ENCODE data around the gene PRPF8. TPM values are rescaled to one million over a fixed set of nuclear protein-coding genes. Genes with fewer than 3 reads are reported as not detected.

PRPF8 gene
- total RNA-seq, 4 donors from 2014 or later = 123 to 413 (median 243) TPM

- intact Hi-C loops (cut with DNase I; ENCODE audit: low total_unique reads) = loop anchor here (5.0 kb wide), 1 partner anchor 68 kb away; no protein-coding TSS in a partner anchor
- H3K27me3 ChIP-seq = no peaks in the 10 kb centered on the region
- no peaks in the 10 kb centered on the region for H3K9me3 ChIP-seq
- H3K36me3 ChIP-seq = no peaks in the 10 kb centered on the region
- TF ChIP-seq POLR2A (IDR thresholded peaks at IDR 0.05) = peak in 1 of 2 donors; percentile 22
- no peak for TF ChIP-seq CTCF (IDR thresholded peaks at IDR 0.05)
- peak; percentile 70 to 78 for DNase-seq
- H3K4me1 ChIP-seq = peaks cover 0 to 13% of the 10 kb centered on the region in 2 donors
- H3K4me3 ChIP-seq = peak within 1 kb of the TSS; percentile 58 to 73
- H3K27ac ChIP-seq = peak within 1 kb of the TSS; percentile 97 to 100
These were observed 34.7 kb downstream of the PRPF8 start, which contains the start of gene RILP for GRCh38 chr17:1649844-1650501. RILP (minus strand) TSS chr17:1649866; CDS start chr17:1649804, 62 bp downstream.

- Histone ChIP-seq H3K36me3 (no peaks in the 10 kb centered on the region), H3K27ac (peak overlapping the region; percentile 97 to 100), H3K27me3 (no peaks in the 10 kb centered on the region), H3K4me1 (peaks cover 0 to 13% of the 10 kb centered on the region in 2 donors), H3K9me3 (no peaks in the 10 kb centered on the region), H3K4me3 (peak overlapping the region; percentile 58 to 73)
- TF ChIP-seq POLR2A (IDR thresholded peaks at IDR 0.05) (peak; percentile 48 to 68), CTCF (IDR thresholded peaks at IDR 0.05) (peak; percentile 31 to 99 (median 95))
- intact Hi-C loops (cut with DNase I; ENCODE audit: low total_unique reads) = loop anchor here (5.0 kb wide), 1 partner anchor 67 kb away; no protein-coding TSS in a partner anchor
- peak; percentile 93 to 97 for DNase-seq
These were observed 35.5 kb downstream of the PRPF8 start for GRCh38 chr17:1648963-1649843.

- intact Hi-C loops (cut with DNase I; ENCODE audit: low total_unique reads) = loop anchor here (5.0 kb wide), 1 partner anchor 66 kb away; no protein-coding TSS in a partner anchor
- Histone ChIP-seq H3K4me3 (peak overlapping the region; percentile 46 to 73), H3K36me3 (no peaks in the 10 kb centered on the region), H3K9me3 (no peaks in the 10 kb centered on the region), H3K27ac (peak overlapping the region; percentile 86 to 87), H3K4me1 (peaks cover 0 to 18% of the 10 kb centered on the region in 2 donors), H3K27me3 (no peaks in the 10 kb centered on the region)
- no peak for DNase-seq
- TF ChIP-seq CTCF (IDR thresholded peaks at IDR 0.05) (peak in 1 of 4 experiments; percentile 98), POLR2A (IDR thresholded peaks at IDR 0.05) (no peak)
These were observed 36.3 kb downstream of the PRPF8 start for GRCh38 chr17:1648173-1648962.

GRCh38 chr17:1647802-1648171 lies 36.9 kb downstream of the PRPF8 start:
- intact Hi-C loops (cut with DNase I; ENCODE audit: low total_unique reads) = loop anchor here (5.0 kb wide), 1 partner anchor 65 kb away; no protein-coding TSS in a partner anchor
- peak overlapping the region; percentile 86 to 87 for H3K27ac ChIP-seq
- no peak for DNase-seq
- H3K9me3 ChIP-seq = no peaks in the 10 kb centered on the region
- no peak overlapping the region for H3K4me3 ChIP-seq
- TF ChIP-seq POLR2A (IDR thresholded peaks at IDR 0.05) = no peak
- no peak for TF ChIP-seq CTCF (IDR thresholded peaks at IDR 0.05)
- no peaks in the 10 kb centered on the region for H3K27me3 ChIP-seq
- H3K4me1 ChIP-seq = peaks cover 0 to 20% of the 10 kb centered on the region in 2 donors
- no peaks in the 10 kb centered on the region for H3K36me3 ChIP-seq
